HepG2 (cell line): ENCODE measurements around the gene C2orf78. TPM values are rescaled to one million over a fixed set of nuclear protein-coding genes. Genes with fewer than 3 reads are reported as not detected.
"Not testable (repeated sequence)": the region's sequence is repeated elsewhere in the genome, so short reads cannot be mapped to it uniquely, and the experiment has no call there.

ENCODE experiments used
- ATAC-seq: fragments of 200-7000 bp; cut with Tn5 transposase; 3 replicates; pipeline ENCODE4 v1.9.1; 2020; ENCODE audit warnings: mild to moderate bottlenecking, moderate library complexity
- Bru-seq: library from RNA; stranded (reverse); fragments of 400-500 nt; gene quantifications from one replicate; lab custom pipeline; 2021; lab: Mats Ljungman, UMichigan
- BruChase-seq, 2 experiments: library from RNA; stranded (reverse); fragments of 400-500 nt; gene quantifications; one replicate each; lab custom pipeline; 2021; lab: Mats Ljungman, UMichigan
- BruUV-seq: library from RNA; stranded (reverse); fragments of 400-500 nt; replicated peaks from 2 replicates; lab custom pipeline; 2021; lab: Mats Ljungman, UMichigan
- CTCF ChIA-PET: fragments of 300-600 bp; formaldehyde crosslinking; extraction: SDS; loops from one replicate; lab custom pipeline; 2021; ENCODE audit warnings: low total read pairs, inconsistent platforms, low intra/inter-chr PET ratio; lab: Yijun Ruan, JAX
- POLR2A ChIA-PET: fragments of 350-600 bp; sonication (Branson Sonifier 250); formaldehyde crosslinking; loops from one replicate; lab custom pipeline; 2020; ENCODE audit warnings: antibody characterized with exemption, inconsistent platforms; lab: Yijun Ruan, JAX
- DNase-seq: peaks from one replicate; pipeline ENCODE4 v3.0.0-alpha.2; 2015; ENCODE audit warnings: low spot score
- FAIRE-seq: peaks from 3 replicates; lab custom pipeline; 2011; peaks lifted over from hg19 to GRCh38; lab: Jason Lieb, UNC
- H2AFZ ChIP-seq: one replicate; pipeline ENCODE4 v1.6.1; 2011; ENCODE audit warnings: low read length, inconsistent platforms
- H3K27ac ChIP-seq: fragments of 300-600 bp; 3 replicates; pipeline ENCODE4 v1.8.0; 2011; ENCODE audit warnings: mixed run types, mild to moderate bottlenecking, mixed read lengths, low read length, inconsistent platforms; ENCODE audit not compliant: insufficient read depth; ENCODE audit errors: extremely low read length
- H3K27me3 ChIP-seq, 2 experiments: fragments of 200-600 bp in 1 of 2; 2 replicates in 1 of 2; 3 replicates in 1 of 2; pipeline versions ENCODE4 v1.6.0 to v1.8.0; 2011; ENCODE audit warnings: low read length in 2 of 2, mild to moderate bottlenecking in 2 of 2, moderate library complexity in 2 of 2, inconsistent platforms in 1 of 2; ENCODE audit not compliant: insufficient read depth in 2 of 2, control insufficient read depth in 1 of 2
- H3K36me3 ChIP-seq, 2 experiments: fragments of 200-600 bp in 1 of 2; replicated peaks in 1 of 2; 2 replicates in 1 of 2; 3 replicates in 1 of 2; pipeline versions ENCODE4 v1.5.1 to v1.8.0; 2011; ENCODE audit warnings: low read length in 2 of 2, inconsistent platforms in 1 of 2; ENCODE audit not compliant: insufficient read depth in 2 of 2, control insufficient read depth in 1 of 2
- H3K4me1 ChIP-seq: 2 replicates; pipeline ENCODE4 v1.5.1; 2012; ENCODE audit warnings: low read length, inconsistent platforms; ENCODE audit not compliant: insufficient read depth
- H3K4me2 ChIP-seq: 2 replicates; pipeline ENCODE4 v1.6.0; 2011; ENCODE audit warnings: low read depth, low read length, inconsistent platforms
- H3K4me3 ChIP-seq, 3 experiments: fragments of 200-600 bp in 1 of 3; sonication (generic), shearing (Covaris generic) in 1 of 3; replicated peaks in 1 of 3; 2 replicates each; pipeline ENCODE4 v1.5.1; 2011 to 2016; ENCODE audit warnings: low read length in 3 of 3, inconsistent platforms in 2 of 3, low read depth in 2 of 3, mild to moderate bottlenecking in 2 of 3, control low read depth in 1 of 3, mixed read lengths in 1 of 3; ENCODE audit not compliant: insufficient read depth in 1 of 3
- H3K79me2 ChIP-seq: one replicate; pipeline ENCODE4 v1.6.1; 2011; ENCODE audit warnings: low read length, inconsistent platforms; ENCODE audit not compliant: insufficient read depth
- H3K9ac ChIP-seq: 2 replicates; pipeline ENCODE4 v1.6.0; 2011; ENCODE audit warnings: mild to moderate bottlenecking, low read depth, low read length, inconsistent platforms; ENCODE audit not compliant: insufficient read depth
- H3K9me3 ChIP-seq: 2 replicates; pipeline ENCODE4 v1.5.1; 2012; ENCODE audit warnings: mild to moderate bottlenecking, low read length
- H4K20me1 ChIP-seq: 2 replicates; pipeline ENCODE4 v1.6.0; 2011; ENCODE audit warnings: inconsistent platforms, mild to moderate bottlenecking, low read length, moderate library complexity; ENCODE audit not compliant: insufficient read depth
- E2F5 ChIP-seq: sonication (generic); formaldehyde crosslinking; conservative IDR thresholded peaks from 2 replicates; pipeline ENCODE4 v1.4.0; 2020; ENCODE audit warnings: missing genetic modification reagents
- GZF1 ChIP-seq: sonication (generic); formaldehyde crosslinking; IDR thresholded peaks from 2 replicates; pipeline ENCODE4 v1.5.1; 2020; ENCODE audit warnings: mild to moderate bottlenecking, missing genetic modification reagents
- MNT ChIP-seq: fragments of 450-650 bp; IDR thresholded peaks from 2 replicates; pipeline ENCODE4 v1.6.1; 2016
- NCOA2 ChIP-seq: sonication (generic); formaldehyde crosslinking; IDR thresholded peaks from 2 replicates; pipeline ENCODE4 v1.8.0; 2022; ENCODE audit warnings: inconsistent platforms
- PHF5A ChIP-seq: IDR thresholded peaks from one replicate; pipeline ENCODE4 v1.6.1; 2018; ENCODE audit warnings: low read depth, missing genetic modification reagents; ENCODE audit not compliant: unreplicated experiment
- TRIM22 ChIP-seq: fragments of 450-650 bp; IDR thresholded peaks from 2 replicates; pipeline ENCODE4 v1.6.1; 2017
- ZNF878 ChIP-seq: sonication (generic); formaldehyde crosslinking; IDR thresholded peaks from 2 replicates; pipeline ENCODE4 v1.8.1; 2023; ENCODE audit warnings: mild to moderate bottlenecking, missing genetic modification reagents, moderate library complexity
- WGBS: methylation state at CpG from one replicate; pipeline ENCODE4 v1.1.6; 2017; ENCODE audit warnings: low lambda C conversion rate; 5-methylcytosine and 5-hydroxymethylcytosine counted together
- in situ Hi-C: cut with HindIII; loops from 2 replicates; pipeline ENCODE4 v1.10.0; 2017; ENCODE audit warnings: low pct_unique_long_range_greater_than_20kb; ENCODE audit not compliant: extremely low pct_ligation_motif_present
- intact Hi-C: fragments of 100-400 bp; cut with micrococcal nuclease; formaldehyde crosslinking; loops from one replicate; pipeline ENCODE4 v1.10.0; 2022; ENCODE audit not compliant: unreplicated experiment
- long read RNA-seq, 2 experiments: library from RNA in 1 of 2; library from polyadenylated mRNA in 1 of 2; stranded (forward) in 1 of 2; unstranded in 1 of 2; transcript quantifications; one replicate each; pipeline ENCODE4 v2.0.0, GENCODE V29; 2019 to 2022
- polyA minus RNA-seq, 3 experiments: library from RNA; depleted of rRNA, polyadenylated mRNA; stranded (reverse); fragments of >200 nt; gene quantifications; 2 replicates each; pipeline ENCODE4 v1.2.3, GENCODE V29; 2011; ENCODE audit warnings: low replicate concordance in 1 of 3
- polyA plus RNA-seq, 8 experiments: library from polyadenylated mRNA; depleted of rRNA in 3 of 8; stranded (reverse) in 7 of 8; unstranded in 1 of 8; fragments of >200 nt; fragmentation: Illumina TruSeq in 4 of 8; extraction: Trizol in 4 of 8; gene quantifications; 2 replicates each; pipeline versions ENCODE4 v1.2.1 to v1.2.3, GENCODE V29; 2011 to 2016; ENCODE audit warnings: low read depth in 4 of 8, missing spikeins in 1 of 8, mixed read lengths in 1 of 8; ENCODE audit not compliant: insufficient read depth in 1 of 8
- total RNA-seq, 5 experiments: library from RNA; depleted of rRNA; stranded (reverse); fragments of >200 nt; fragmentation: Illumina TruSeq; extraction: Trizol; gene quantifications; 2 replicates each; pipeline ENCODE4 v1.2.3, GENCODE V29; 2016; ENCODE audit warnings: low read depth in 1 of 5

The C2orf78 gene
- not detected in 2 replicates for total RNA-seq (2016; rRNA removed; fragmentation: Illumina TruSeq; extraction: Trizol)
- total RNA-seq (2016; cell fraction: cytosol; rRNA removed; fragmentation: Illumina TruSeq; extraction: Trizol; ENCODE audit: low read depth) = not detected in 2 replicates
- not detected in 2 replicates for total RNA-seq (2016; cell fraction: insoluble cytoplasmic fraction; rRNA removed; fragmentation: Illumina TruSeq; extraction: Trizol)
- not detected in 2 replicates for total RNA-seq (2016; cell fraction: membrane; rRNA removed; fragmentation: Illumina TruSeq; extraction: Trizol)
- total RNA-seq (2016; cell fraction: nucleus; rRNA removed; fragmentation: Illumina TruSeq; extraction: Trizol) = not detected in 2 replicates
- polyA plus RNA-seq (2011; rRNA removed) = not detected in 2 replicates
- polyA plus RNA-seq (2011; cell fraction: cytosol; rRNA removed) = not detected in 2 replicates
- not detected in 2 replicates for polyA plus RNA-seq (2011; cell fraction: nucleus; rRNA removed)
- polyA plus RNA-seq (2012) = not detected in 2 replicates
- polyA plus RNA-seq (2016; cell fraction: cytosol; fragmentation: Illumina TruSeq; extraction: Trizol; ENCODE audit: low read depth) = not detected in 2 replicates
- polyA plus RNA-seq (2016; cell fraction: insoluble cytoplasmic fraction; fragmentation: Illumina TruSeq; extraction: Trizol; ENCODE audit: low read depth) = not detected in 2 replicates
- polyA plus RNA-seq (2016; cell fraction: membrane; fragmentation: Illumina TruSeq; extraction: Trizol; ENCODE audit: low read depth) = not detected in 2 replicates
- polyA plus RNA-seq (2016; cell fraction: nucleus; fragmentation: Illumina TruSeq; extraction: Trizol; ENCODE audit: insufficient read depth, low read depth) = not detected in 2 replicates
- 0.26 TPM in 1 of 2 replicates, not detected in the other for polyA minus RNA-seq (2011; rRNA and poly(A)+ RNA removed; ENCODE audit: low replicate concordance)
- polyA minus RNA-seq (2011; cell fraction: cytosol; rRNA and poly(A)+ RNA removed) = not detected in 2 replicates
- polyA minus RNA-seq (2011; cell fraction: nucleus; rRNA and poly(A)+ RNA removed) = not detected in 2 replicates
- not detected for Bru-seq, nascent RNA
- BruChase-seq, experiment 1, labeled RNA remaining after a 6-hour chase = not detected
- BruChase-seq, experiment 2, labeled RNA remaining after a 2-hour chase = not detected
- long read RNA-seq, experiment 1 = 0 reads
- long read RNA-seq, experiment 2 = 0 reads

GRCh38 chr2:73783883-73784282 is at the start of gene C2orf78:
TSS of gene C2orf78 (plus strand) at chr2:73784183. CDS start at chr2:73784310, 127 bp downstream.
- Histone ChIP-seq H3K9ac (peak within 1 kb of the TSS; percentile 59), H2AFZ (peak within 1 kb of the TSS; percentile 84), H3K4me1 (peaks cover 11% of the 10 kb centered on the region), H3K79me2 (peaks cover 10% of the 10 kb centered on the region), H3K4me2 (peak within 1 kb of the TSS; percentile 91), H3K4me3 (peak within 1 kb of the TSS; percentile 52 to 67 (median 58))
- intact Hi-C loops, H3K27ac ChIP-seq, DNase-seq, CTCF ChIA-PET, H3K9me3 ChIP-seq, in situ Hi-C loops, H3K36me3 ChIP-seq, H4K20me1 ChIP-seq, BruUV-seq, H3K27me3 ChIP-seq, FAIRE-seq, ATAC-seq: not testable (repeated sequence)
- 50% methylated on average over 2 of the region's 3 CpGs for WGBS
- POLR2A ChIA-PET = interaction anchor here (0.7 kb wide), 1 partner anchor 45 kb away, joined by 4 read pairs; the partner anchor contains the start of gene STAMBP

- peak overlapping the region; percentile 83 to 88 (median 84) for H3K4me3 ChIP-seq
- POLR2A ChIA-PET = interaction anchor here (0.6 to 1.7 kb wide), 6 partner anchors 43 to 704 kb away, joined by 3 to 9 read pairs (median 4); partner anchors contain the start of genes DUSP11, NAT8 and STAMBP
- intact Hi-C loops = no loop called here
- peak overlapping the region; percentile 98 for H3K4me2 ChIP-seq
- peaks cover 0 to 27% of the 10 kb centered on the region in 2 experiments; a peak in 2 of 5 replicates for H3K36me3 ChIP-seq
- H3K79me2 ChIP-seq = peaks cover 15% of the 10 kb centered on the region
- H2AFZ ChIP-seq = peak overlapping the region; percentile 91
- WGBS = 2% methylated on average over 8 of the region's 8 CpGs
- in situ Hi-C loops = no loop called here
- ATAC-seq (peak; percentile 42), FAIRE-seq (peak; percentile 4)
- no peaks in the 10 kb centered on the region for H4K20me1 ChIP-seq
- peaks cover 0 to 4% of the 10 kb centered on the region in 2 experiments; a peak in 1 of 5 replicates for H3K27me3 ChIP-seq
- CTCF ChIA-PET = no interaction called here
- TF ChIP-seq TRIM22 = no peak
- no peak for TF ChIP-seq PHF5A (CRISPR knock-in tag)
- TF ChIP-seq MNT = no peak
- 0 out of 2 replicates have a peak, but pooled peaks have one; percentile 37 for TF ChIP-seq GZF1 (CRISPR knock-in tag)
- 0 out of 2 replicates have a peak, but pooled peaks have one; percentile 5 for TF ChIP-seq ZNF878
- 0 out of 2 replicates have a peak, but pooled peaks have one; percentile 12 for TF ChIP-seq NCOA2 (CRISPR knock-in tag)
- TF ChIP-seq E2F5 (CRISPR knock-in tag) = 0 out of 2 replicates have a peak, but pooled peaks have one; percentile 24
- TF ChIP-seq, all 625 proteins: peak for 4
- TSS peak; percentile 68 for BruUV-seq
- DNase-seq = no peak
- Histone ChIP-seq H3K9me3 (0 out of 2 replicates have a peak, but pooled peaks cover 6% of the 10 kb centered on the region), H3K4me1 (peaks cover 17% of the 10 kb centered on the region; the same call in 1 of the 2 replicates), H3K27ac (peak overlapping the region; percentile 66), H3K9ac (peak overlapping the region; percentile 87)
Observed at GRCh38 chr2:73736378-73736777, 47.6 kb upstream of the C2orf78 start.
